Body of pancreas (tissue), 4 donors: Measurements from ENCODE around the gene RUSF1. TPM values are rescaled to one million over a fixed set of nuclear protein-coding genes. Genes with fewer than 3 reads are reported as not detected.

ENCODE experiments used
- ATAC-seq: fragments of 150-250 bp; one replicate; pipeline ENCODE4 v1.9.1; 2016
- DNase-seq, 4 donors: peaks; one replicate each; pipeline ENCODE4 v3.0.0-alpha.2; 2019
- H3K27ac ChIP-seq, 4 donors: fragments of 200-600 bp; sonication (generic); 1 replicate in 3 of 4; 2 replicates in 1 of 4; pipeline versions ENCODE4 v1.5.1 to v1.6.1; 2016 to 2019; ENCODE audit warnings: mild to moderate bottlenecking in 1 of 4, mixed read lengths in 1 of 4, moderate library complexity in 1 of 4
- H3K27me3 ChIP-seq, 2 donors: fragments of 200-600 bp; sonication (generic); one replicate each; pipeline ENCODE4 v1.6.0; 2016; ENCODE audit warnings: mild to moderate bottlenecking in 1 of 2
- H3K36me3 ChIP-seq, 2 donors: fragments of 200-600 bp; sonication (generic); replicated peaks in 1 of 2; 2 replicates each; pipeline ENCODE4 v1.5.1; 2016; ENCODE audit warnings: low read depth in 2 of 2; ENCODE audit not compliant: insufficient read depth in 1 of 2
- H3K4me1 ChIP-seq: fragments of 200-600 bp; sonication (generic); one replicate; pipeline ENCODE4 v1.6.0; 2016
- H3K4me3 ChIP-seq, 2 donors: fragments of 200-600 bp; sonication (generic); 1 replicate in 1 of 2; 2 replicates in 1 of 2; pipeline ENCODE4 v1.5.1; 2016 to 2019
- H3K9me3 ChIP-seq, 3 donors: fragments of 200-600 bp; sonication (generic); 1 replicate in 2 of 3; 2 replicates in 1 of 3; pipeline ENCODE4 v1.5.1; 2016
- CTCF ChIP-seq, 7 experiments: fragments of 450-650 bp in 4 of 7; fragments of 200-600 bp in 3 of 7; sonication (generic) in 3 of 7; IDR thresholded peaks; one replicate each; pipeline ENCODE4 v1.5.1; 2016 to 2019; ENCODE audit warnings: antibody characterized with exemption in 7 of 7
- POLR2A ChIP-seq, 3 donors: fragments of 450-650 bp; IDR thresholded peaks; one replicate each; pipeline ENCODE4 v1.6.1; 2016; ENCODE audit warnings: antibody characterized with exemption in 3 of 3, mild to moderate bottlenecking in 2 of 3
- WGBS, 2 donors: methylation state at CpG; one replicate each; pipeline ENCODE4 v1.1.5; 2017; 5-methylcytosine and 5-hydroxymethylcytosine counted together
- intact Hi-C: fragments of 100-400 bp; cut with DNase I; formaldehyde crosslinking; loops from one replicate; pipeline ENCODE4 v1.15.1; 2023
- total RNA-seq, 2 donors: library from RNA; depleted of rRNA; stranded (reverse); fragments of >200 nt; gene quantifications; one replicate each; pipeline ENCODE4 v1.1.0, GENCODE V29; 2016

The RUSF1 gene
- total RNA-seq, 2 donors from 2014 or later = 72.9 to 77.5 TPM

- H3K27me3 ChIP-seq = no peaks in the 10 kb centered on the region
- H3K4me3 ChIP-seq = no peak overlapping the region
- no peaks in the 10 kb centered on the region for H3K9me3 ChIP-seq
- ATAC-seq (no peak), DNase-seq (no peak)
- intact Hi-C loops = no loop called here
- H3K27ac ChIP-seq = no peak overlapping the region
- peaks cover 0 to 3% of the 10 kb centered on the region in 2 donors for H3K36me3 ChIP-seq
- peaks cover 16% of the 10 kb centered on the region for H3K4me1 ChIP-seq
- TF ChIP-seq POLR2A (IDR thresholded peaks at IDR 0.05) (no peak), CTCF (IDR thresholded peaks at IDR 0.05) (no peak)
These were observed 5.2 kb downstream of the RUSF1 start for GRCh38 chr16:31502981-31503380.

- no peak for DNase-seq
- peaks cover 0 to 6% of the 10 kb centered on the region in 2 donors for H3K36me3 ChIP-seq
- no peak overlapping the region for H3K4me3 ChIP-seq
- no peak overlapping the region for H3K27ac ChIP-seq
- WGBS, 2 donors = 96 to 97% methylated on average over 4 of the region's 4 CpGs
- intact Hi-C loops = no loop called here
- no peaks in the 10 kb centered on the region for H3K9me3 ChIP-seq
- ATAC-seq = no peak
- TF ChIP-seq CTCF (IDR thresholded peaks at IDR 0.05) (no peak), POLR2A (IDR thresholded peaks at IDR 0.05) (no peak)
- peaks cover 10% of the 10 kb centered on the region for H3K4me1 ChIP-seq
- no peaks in the 10 kb centered on the region for H3K27me3 ChIP-seq
These were observed 6.2 kb downstream of the RUSF1 start for GRCh38 chr16:31501966-31502348.

GRCh38 chr16:31501226-31501965 is 6.8 kb downstream of the RUSF1 start:
- Histone ChIP-seq H3K36me3 (peaks cover 0 to 6% of the 10 kb centered on the region in 2 donors), H3K27me3 (no peaks in the 10 kb centered on the region), H3K27ac (no peak overlapping the region), H3K9me3 (no peaks in the 10 kb centered on the region), H3K4me3 (no peak overlapping the region), H3K4me1 (peaks cover 4% of the 10 kb centered on the region)
- no peak for ATAC-seq
- intact Hi-C loops = no loop called here
- WGBS, 2 donors = 68 to 76% methylated on average over 3 of the region's 3 CpGs
- no peak for DNase-seq
- TF ChIP-seq POLR2A (IDR thresholded peaks at IDR 0.05) (no peak), CTCF (IDR thresholded peaks at IDR 0.05) (no peak)

GRCh38 chr16:31499928-31500327 is 8.3 kb downstream of the RUSF1 start:
- Histone ChIP-seq H3K4me1 (no peaks in the 10 kb centered on the region), H3K27ac (no peak overlapping the region), H3K27me3 (no peaks in the 10 kb centered on the region), H3K36me3 (peaks cover 0 to 6% of the 10 kb centered on the region in 2 donors), H3K9me3 (no peaks in the 10 kb centered on the region), H3K4me3 (no peak overlapping the region)
- intact Hi-C loops = loop anchor here (10.0 kb wide), 1 partner anchor 205 kb away; no protein-coding TSS in a partner anchor
- TF ChIP-seq CTCF (IDR thresholded peaks at IDR 0.05) = no peak
- DNase-seq = no peak
- WGBS, 2 donors = 90 to 95% methylated on average over 4 to 8 of the region's 8 CpGs
- no peak for ATAC-seq

GRCh38 chr16:31498493-31498892 is 9.7 kb downstream of the RUSF1 start:
- H3K9me3 ChIP-seq = no peaks in the 10 kb centered on the region
- 97% methylated on average over 8 of the region's 8 CpGs for WGBS, 2 donors

More at GRCh38 chr16:31498493-31498892, 9.7 kb downstream of the RUSF1 start:
- ATAC-seq (no peak), DNase-seq (no peak)
- H3K27ac ChIP-seq = no peak overlapping the region
- H3K27me3 ChIP-seq = no peaks in the 10 kb centered on the region
- TF ChIP-seq CTCF (IDR thresholded peaks at IDR 0.05) (no peak), POLR2A (IDR thresholded peaks at IDR 0.05) (no peak)
- intact Hi-C loops = loop anchor here (10.0 kb wide), 1 partner anchor 206 kb away; no protein-coding TSS in a partner anchor
- no peak overlapping the region for H3K4me3 ChIP-seq
- H3K36me3 ChIP-seq = peaks cover 0 to 7% of the 10 kb centered on the region in 2 donors
- H3K4me1 ChIP-seq = no peaks in the 10 kb centered on the region
